HEK293T (cell line): ENCODE measurements around the gene NRG2.

ENCODE experiments used
- ELF4 ChIP-seq: fragments of 450-650 bp; IDR thresholded peaks from 2 replicates; pipeline ENCODE4 v1.6.1; 2017; ENCODE audit warnings: antibody characterized with exemption
- HDGF ChIP-seq: fragments of 450-650 bp; IDR thresholded peaks from 2 replicates; pipeline ENCODE4 v1.6.1; 2017; ENCODE audit warnings: antibody characterized with exemption, borderline replicate concordance
- L3MBTL2 ChIP-seq: fragments of 450-650 bp; conservative IDR thresholded peaks from 2 replicates; pipeline ENCODE4 v1.6.1; 2016; ENCODE audit warnings: mild to moderate bottlenecking
- LEF1 ChIP-seq: fragments of 450-650 bp; IDR thresholded peaks from 2 replicates; pipeline ENCODE4 v1.6.1; 2017; ENCODE audit warnings: mild to moderate bottlenecking, borderline replicate concordance
- PKNOX1 ChIP-seq: fragments of 450-650 bp; IDR thresholded peaks from 2 replicates; pipeline ENCODE4 v1.6.1; 2016
- SP1 ChIP-seq: fragments of 450-650 bp; IDR thresholded peaks from 2 replicates; pipeline ENCODE4 v1.6.1; 2017
- SUZ12 ChIP-seq: fragments of 450-650 bp; IDR thresholded peaks from 2 replicates; pipeline ENCODE4 v1.6.1; 2016; ENCODE audit warnings: mild to moderate bottlenecking
- TARDBP ChIP-seq: fragments of 450-650 bp; IDR thresholded peaks from 2 replicates; pipeline ENCODE4 v1.6.1; 2016
- ZNF384 ChIP-seq: fragments of 450-650 bp; IDR thresholded peaks from 2 replicates; pipeline ENCODE4 v1.6.1; 2016

- TF ChIP-seq ZNF384 (no peak), HDGF (no peak), TARDBP (no peak), ELF4 (no peak), PKNOX1 (no peak), SP1 (no peak), SUZ12 (no peak), LEF1 (no peak), L3MBTL2 (no peak)
Observed at GRCh38 chr5:139854953-139855352, 188.1 kb downstream of the NRG2 start.
